Right renal pelvis (tissue), 4 donors: Measurements from ENCODE around the gene ZNF335. TPM values are rescaled to one million over a fixed set of nuclear protein-coding genes. Genes with fewer than 3 reads are reported as not detected.

Experiments
- DNase-seq, 4 donors: peaks; one replicate each; pipeline ENCODE4 v3.0.0-alpha.2; 2013; ENCODE audit warnings: low read depth in 4 of 4, low spot score in 3 of 4, missing footprints in 1 of 4
- polyA plus RNA-seq, 4 donors: library from polyadenylated mRNA; unstranded; fragments of 120-200 nt; gene quantifications; one replicate each; pipeline ENCODE4 v1.2.1, GENCODE V29; 2013; ENCODE audit not compliant: insufficient read length in 4 of 4

The ZNF335 gene
- polyA plus RNA-seq, 4 donors, result 12.2 to 14.7 (median 12.9) TPM

DNA sequence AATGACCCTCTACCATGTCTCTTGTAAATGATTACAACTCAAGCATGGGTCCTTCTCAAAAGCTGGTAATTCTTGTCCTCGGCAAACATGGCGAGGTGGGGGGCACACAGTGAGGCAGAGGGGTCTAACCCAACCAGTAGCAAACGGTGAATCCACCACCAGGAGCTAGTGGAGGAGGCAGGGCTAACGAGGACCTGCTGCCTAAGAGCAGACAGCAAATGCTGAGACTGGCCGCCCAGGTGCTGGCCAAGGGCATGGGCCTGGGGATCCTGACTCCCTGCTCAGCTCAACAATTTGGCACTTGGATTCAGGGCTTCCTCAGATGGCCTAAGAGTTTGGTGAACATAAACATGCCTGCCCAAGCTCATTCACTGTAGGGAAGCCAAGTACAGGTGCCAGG is 19.1 kb downstream of the ZNF335 start:
- DNase-seq, result no peak

- no peak for DNase-seq
These were observed 19.8 kb downstream of the ZNF335 start for GRCh38 chr20:45951925-45952834.

GRCh38 chr20:45950330-45950646 is 21.7 kb downstream of the ZNF335 start:
- no peak for DNase-seq

- DNase-seq, result no peak
These were observed 22.3 kb downstream of the ZNF335 start for GRCh38 chr20:45949542-45950329.

DNA sequence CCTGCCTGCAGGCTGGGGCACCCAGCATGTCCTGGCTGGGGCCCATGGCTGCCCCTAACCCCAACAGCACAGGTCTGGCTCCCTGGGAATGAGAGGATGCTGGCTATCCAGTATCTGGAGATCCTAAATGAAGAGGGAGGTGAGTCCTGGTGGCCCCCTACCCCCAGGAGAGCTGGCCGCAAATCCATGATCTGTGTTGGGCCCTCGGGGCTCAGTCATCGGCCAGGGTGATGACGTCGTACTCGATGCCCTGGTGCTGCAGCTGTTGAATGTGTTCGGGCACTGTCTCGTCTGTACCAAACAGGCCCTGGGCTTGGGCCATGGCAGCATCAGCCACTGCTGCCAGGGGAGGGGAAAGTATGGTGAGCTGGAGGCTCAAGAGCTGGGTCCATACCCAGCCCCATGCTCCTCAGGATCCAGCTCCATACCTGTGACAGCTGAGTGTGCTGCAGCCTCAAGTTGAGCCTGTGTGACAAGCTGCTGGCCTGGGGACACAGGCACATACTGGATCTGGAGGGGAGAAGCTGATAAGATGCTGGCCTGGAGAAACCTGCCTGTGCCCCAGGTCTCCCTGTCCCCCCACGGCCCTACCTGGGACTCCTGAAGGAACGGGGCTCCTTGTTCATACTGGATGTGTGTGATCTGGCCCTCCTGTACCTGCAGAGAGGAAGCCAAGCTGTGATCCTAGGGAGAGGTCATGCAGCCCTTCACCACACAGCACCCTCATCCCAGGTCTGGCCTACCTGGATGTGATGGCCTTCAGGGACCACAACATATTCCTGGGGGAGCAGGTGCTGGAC is 23.1 kb downstream of the ZNF335 start:
- DNase-seq, result no peak

- DNase-seq, result no peak
These were observed 23.7 kb downstream of the ZNF335 start for GRCh38 chr20:45948261-45948733.

DNA sequence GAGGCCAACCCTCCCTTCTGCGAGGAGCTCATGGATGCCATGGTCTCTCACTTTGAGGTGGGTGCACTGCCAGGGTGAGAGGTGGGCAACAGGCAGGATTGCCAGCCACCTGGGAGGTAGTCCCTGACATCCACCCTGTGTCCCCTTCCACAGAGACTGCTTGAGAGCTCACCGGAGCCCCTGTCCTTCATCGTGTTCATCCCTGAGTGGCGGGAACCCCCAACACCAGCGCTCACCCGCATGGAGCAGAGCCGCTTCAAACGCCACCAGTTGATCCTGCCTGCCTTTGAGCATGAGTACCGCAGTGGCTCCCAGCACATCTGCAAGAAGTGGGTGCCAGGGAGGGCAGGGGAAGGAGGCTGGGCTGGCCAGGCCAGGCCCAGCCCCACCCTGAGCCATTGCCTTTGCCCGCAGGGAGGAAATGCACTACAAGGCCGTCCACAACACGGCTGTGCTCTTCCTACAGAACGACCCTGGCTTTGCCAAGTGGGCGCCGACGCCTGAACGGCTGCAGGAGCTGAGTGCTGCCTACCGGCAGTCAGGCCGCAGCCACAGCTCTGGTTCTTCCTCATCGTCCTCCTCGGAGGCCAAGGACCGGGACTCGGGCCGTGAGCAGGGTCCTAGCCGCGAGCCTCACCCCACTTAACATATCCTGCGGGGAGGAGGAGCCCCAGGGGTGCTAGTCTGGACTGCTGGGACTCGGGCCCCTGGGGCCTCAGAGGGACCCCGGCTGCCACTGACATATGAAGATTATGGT is 24.7 kb downstream of the ZNF335 start:
- no peak for DNase-seq

DNA sequence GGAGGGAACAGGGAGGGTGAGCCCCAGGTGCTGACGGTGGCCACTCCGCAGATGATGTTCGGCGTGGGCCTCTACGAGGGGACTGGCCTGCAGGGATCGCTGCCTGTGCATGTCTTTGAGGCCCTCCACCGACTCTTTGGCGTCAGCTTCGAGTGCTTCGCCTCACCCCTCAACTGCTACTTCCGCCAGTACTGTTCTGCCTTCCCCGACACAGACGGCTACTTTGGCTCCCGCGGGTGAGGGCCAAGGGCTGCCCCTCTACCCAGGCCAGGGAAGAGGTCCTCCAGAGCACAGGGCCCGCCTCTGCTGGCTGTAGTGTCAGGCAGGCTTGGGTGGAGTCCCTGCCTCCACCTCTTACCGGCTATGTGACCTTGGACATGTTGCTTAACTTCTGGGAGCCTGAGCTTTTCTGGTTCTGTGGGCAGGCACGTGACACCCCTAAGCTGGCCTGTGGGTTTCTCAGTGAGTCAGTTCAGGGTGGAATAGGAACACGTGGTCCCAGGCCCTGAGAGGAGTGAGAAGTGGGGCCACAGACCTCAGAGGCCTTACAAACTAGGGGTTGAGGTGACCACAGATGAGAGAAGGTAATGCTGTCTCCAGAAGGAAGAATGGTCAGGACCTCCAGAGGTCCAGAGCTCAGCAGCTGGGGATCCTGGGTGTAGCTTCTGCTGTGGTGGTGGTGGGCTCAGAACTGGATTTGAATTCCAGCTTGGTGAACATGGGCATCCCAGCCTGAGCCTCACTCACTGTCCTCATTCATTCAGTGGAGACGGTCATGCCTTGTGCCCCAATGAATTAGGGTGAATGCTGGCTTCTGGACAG is 25.6 kb downstream of the ZNF335 start:
- DNase-seq, result no peak

DNA sequence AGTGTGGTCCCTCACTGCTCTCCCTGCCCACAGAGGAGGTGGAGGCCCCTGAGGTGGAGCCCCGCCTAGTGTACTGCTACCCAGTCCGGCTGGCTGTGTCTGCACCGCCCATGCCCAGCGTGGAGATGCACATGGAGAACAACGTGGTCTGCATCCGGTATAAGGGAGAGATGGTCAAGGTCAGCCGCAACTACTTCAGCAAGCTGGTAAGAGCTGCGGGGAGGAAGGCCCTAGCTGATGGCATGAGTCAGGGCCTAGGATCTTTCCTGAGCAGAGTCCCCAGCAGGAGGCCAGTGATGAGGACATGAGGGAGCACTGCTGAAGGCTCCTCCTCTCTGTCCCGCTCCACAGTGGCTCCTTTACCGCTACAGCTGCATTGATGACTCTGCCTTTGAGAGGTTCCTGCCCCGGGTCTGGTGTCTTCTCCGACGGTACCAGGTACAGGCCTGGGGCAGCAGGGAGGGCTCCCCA is 26.3 kb downstream of the ZNF335 start:
- no peak for DNase-seq

GRCh38 chr20:45944965-45945677 is 26.9 kb downstream of the ZNF335 start:
- DNase-seq, result no peak

- no peak for DNase-seq
These were observed 27.6 kb downstream of the ZNF335 start for GRCh38 chr20:45944151-45944964.

DNA sequence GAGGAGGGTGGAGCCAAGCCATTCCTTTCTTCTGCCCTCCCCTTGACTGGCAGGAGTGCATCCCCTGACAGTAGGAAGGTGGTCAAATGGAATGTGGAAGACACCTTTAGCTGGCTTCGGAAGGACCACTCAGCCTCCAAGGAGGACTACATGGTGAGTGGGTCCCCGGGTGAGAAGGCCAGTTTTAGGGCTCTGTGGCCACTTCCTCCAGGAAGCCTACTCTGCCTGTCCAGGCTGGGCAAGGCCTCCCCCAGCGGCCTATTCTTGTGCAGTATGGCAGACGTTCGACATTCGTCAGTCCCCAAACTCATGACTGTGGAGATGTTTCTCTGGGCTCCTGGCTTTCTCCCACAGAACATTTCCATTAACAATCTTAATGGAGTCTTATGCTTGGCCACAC is 28.4 kb downstream of the ZNF335 start:
- no peak for DNase-seq

DNA sequence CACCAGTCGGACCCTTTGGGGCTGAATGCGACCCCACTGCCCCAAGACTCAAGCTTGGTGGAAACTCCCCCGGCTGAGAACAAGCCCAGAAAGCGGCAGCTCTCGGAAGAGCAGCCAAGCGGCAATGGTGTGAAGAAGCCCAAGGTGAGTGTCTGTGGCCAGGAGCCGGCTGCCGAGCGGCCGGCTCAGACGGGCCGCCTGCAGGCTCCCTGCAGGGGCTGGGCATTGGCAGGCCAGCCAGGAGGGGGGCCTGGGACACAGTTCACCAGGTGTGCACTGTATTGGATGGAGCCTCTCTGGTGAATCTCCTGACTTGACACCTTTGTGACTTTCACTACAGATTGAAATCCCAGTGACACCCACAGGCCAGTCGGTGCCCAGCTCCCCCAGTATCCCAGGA is 31.5 kb downstream of the ZNF335 start:
- no peak for DNase-seq

GRCh38 chr20:45940053-45940452 is 31.9 kb downstream of the ZNF335 start:
- no peak for DNase-seq

DNA sequence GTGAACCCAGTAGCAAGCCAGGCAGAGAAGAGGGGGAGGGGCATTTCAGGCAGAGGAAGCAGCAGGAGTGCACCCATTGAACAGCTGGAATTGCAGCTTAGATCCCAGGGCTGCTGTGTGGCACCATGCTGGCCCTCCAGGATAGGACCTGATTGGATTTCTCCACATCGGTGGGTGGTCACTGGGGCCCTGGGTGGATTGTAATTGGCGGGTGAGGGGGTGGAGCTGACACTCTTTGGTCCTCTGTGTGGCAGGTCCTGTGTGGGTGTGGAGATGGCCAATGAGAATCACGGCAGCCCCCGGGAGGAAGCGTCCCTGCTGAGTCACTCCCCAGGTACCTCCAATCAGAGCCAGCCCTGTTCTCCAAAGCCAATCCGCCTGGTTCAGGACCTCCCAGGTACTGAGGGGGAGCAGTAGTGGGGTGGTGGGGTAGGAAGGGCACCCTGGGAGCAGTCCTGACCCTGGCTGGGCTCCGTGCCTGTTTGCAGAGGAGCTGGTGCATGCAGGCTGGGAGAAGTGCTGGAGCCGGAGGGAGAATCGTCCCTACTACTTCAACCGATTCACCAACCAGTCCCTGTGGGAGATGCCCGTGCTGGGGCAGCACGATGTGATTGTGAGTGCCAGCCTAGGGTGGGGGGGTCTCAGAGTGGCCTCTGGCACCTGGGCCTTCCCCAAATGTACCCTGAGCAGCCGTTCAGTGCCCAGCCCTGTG is 33.1 kb downstream of the ZNF335 start:
- DNase-seq, result no peak

DNA sequence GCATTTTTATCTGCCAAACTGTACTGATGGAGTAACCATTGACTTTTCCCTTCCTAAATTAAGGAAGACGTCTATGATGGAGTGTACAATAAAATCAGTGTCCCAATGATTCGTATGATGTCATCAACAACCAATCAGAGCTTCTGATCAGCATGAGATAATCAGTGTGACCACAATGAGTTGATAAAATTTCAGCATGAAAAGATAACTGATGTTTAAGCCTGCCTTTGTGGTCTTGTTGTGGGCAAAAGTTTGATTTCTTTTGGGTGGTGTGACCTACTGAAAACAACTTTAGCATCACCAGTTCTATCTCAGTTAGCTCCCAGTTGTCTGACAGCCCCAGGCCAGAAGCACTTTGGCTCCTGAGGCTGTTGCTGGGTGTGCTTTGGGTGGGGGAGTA is 34.2 kb downstream of the ZNF335 start:
- no peak for DNase-seq

DNA sequence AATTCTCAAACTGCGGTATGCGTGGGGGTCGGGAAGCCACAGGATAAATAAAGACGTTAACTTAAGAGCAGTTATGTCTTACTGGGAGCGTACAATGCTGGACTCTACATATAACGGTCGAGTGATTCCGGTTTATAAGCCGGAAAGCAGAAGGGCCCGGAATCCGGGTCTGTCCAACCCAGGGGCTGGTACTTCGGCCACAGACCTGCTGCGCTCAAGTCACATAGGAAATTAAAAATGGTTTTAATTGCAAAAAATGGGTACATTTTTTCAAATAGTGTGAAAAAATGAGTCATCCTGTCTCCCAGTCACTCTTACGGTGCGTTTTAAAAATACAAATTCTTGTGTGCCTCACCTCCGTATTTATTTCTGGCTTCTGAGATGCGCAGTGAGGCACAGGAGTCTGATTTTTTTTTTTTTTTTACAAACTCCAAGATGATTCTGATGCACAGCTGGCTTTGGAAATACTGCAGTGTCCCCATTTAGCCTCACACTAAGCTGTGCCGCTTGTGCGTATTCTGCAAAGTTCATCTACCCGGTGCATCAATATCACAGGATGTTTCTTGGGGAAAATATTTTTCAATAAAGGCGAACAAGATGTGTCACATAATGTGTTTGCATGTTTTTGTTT is 36.5 kb downstream of the ZNF335 start:
- DNase-seq, result no peak
